ENCODE results near the gene ERMP1. TPM values are rescaled to one million over a fixed set of nuclear protein-coding genes. Genes with fewer than 3 reads are reported as not detected.
"Not testable (repeated sequence)": the region's sequence is repeated elsewhere in the genome, so short reads cannot be mapped to it uniquely, and the experiment has no call there.

Gene ERMP1
- total and polyA plus RNA-seq, 2 donors (not counting 1 experiment from before 2014, with no cell fraction given) = 4.9 to 10.6 TPM

DNA sequence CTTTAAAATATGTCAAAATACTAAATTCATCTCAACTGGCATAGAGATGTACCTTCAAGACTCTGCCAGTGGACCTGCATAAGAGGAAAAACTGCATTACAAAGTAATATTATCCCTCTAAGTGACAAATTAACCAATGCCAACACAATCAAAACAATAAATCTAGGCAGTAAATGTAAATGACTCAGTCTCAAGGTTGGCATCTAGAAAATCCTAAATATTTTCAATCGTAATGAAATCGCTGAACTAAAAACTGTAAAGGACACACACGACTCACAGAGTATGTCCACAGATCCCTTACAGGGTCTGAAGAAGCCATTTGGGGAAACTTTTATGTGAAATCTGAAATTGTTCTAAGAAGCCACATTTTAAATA is 31.2 kb downstream of the ERMP1 start:
- Histone ChIP-seq H3K4me3 (ENCODE audit: control extremely low read depth in 1 of 5, extremely low read depth in 1 of 5, insufficient read depth in 1 of 5, low read depth in 2 of 5, low read length in 4 of 5) (no peak overlapping the region), H3K4me1 (ENCODE audit: control insufficient read depth in 2 of 2, insufficient read depth in 2 of 2, low read length in 2 of 2) (no peaks in the 10 kb centered on the region), H3K9me3 (ENCODE audit: control extremely low read depth in 1 of 3, control insufficient read depth in 2 of 3, insufficient read depth in 1 of 3, low read length in 2 of 3) (no peaks in the 10 kb centered on the region), H3K27me3 (replicated peaks in 1 of 4; ENCODE audit: control extremely low read depth in 1 of 4, control insufficient read depth in 3 of 4, insufficient read depth in 4 of 4, low read length in 3 of 4) (no peaks in the 10 kb centered on the region), H2AFZ (ENCODE audit: insufficient read depth, low read depth, low read length, poor library complexity, severe bottlenecking) (no peak overlapping the region), H4K20me1 (ENCODE audit: control insufficient read depth, insufficient read depth, low read length, poor library complexity, severe bottlenecking) (no peaks in the 10 kb centered on the region), H3K27ac (ENCODE audit: low read length in 2 of 2) (no peak overlapping the region), H3K4me2 (replicated peaks; ENCODE audit: low read depth, low read length, poor library complexity, severe bottlenecking) (no peak overlapping the region), H3K9ac (ENCODE audit: low read length) (no peak overlapping the region), H3K36me3 (replicated peaks in 1 of 2; ENCODE audit: control extremely low read depth in 1 of 2, control insufficient read depth in 1 of 2, extremely low read depth in 1 of 2, insufficient read depth in 2 of 2, low read length in 1 of 2) (peaks cover 0 to 3% of the 10 kb centered on the region in 2 experiments), H3K79me2 (ENCODE audit: control insufficient read depth, insufficient read depth, low read length) (no peaks in the 10 kb centered on the region)
- CTCF ChIA-PET = no interaction called here
- Mint-ChIP-seq H3K4me3 (no peak overlapping the region), H3K9me3 (ENCODE audit: insufficient read depth) (no peaks in the 10 kb centered on the region), H3K4me1 (no peaks in the 10 kb centered on the region), H3K27me3 (no peaks in the 10 kb centered on the region), H3K27ac (no peak overlapping the region)
- intact Hi-C loops (cut with micrococcal nuclease) = no loop called here
- no peak for ATAC-seq (ENCODE audit: low read depth)
- WGBS (ENCODE audit: insufficient coverage) = no CpG with 5 or more reads among the region's 3 CpGs
- no peak for DNase-seq
- TF ChIP-seq EZH2 (IDR thresholded peaks at IDR 0.05; ENCODE audit: borderline replicate concordance, insufficient read depth, low read depth, low read length, poor library complexity, severe bottlenecking) (no peak), CTCF (IDR thresholded peaks at IDR 0.05) (no peak)
- POLR2A ChIA-PET = no interaction called here

DNA sequence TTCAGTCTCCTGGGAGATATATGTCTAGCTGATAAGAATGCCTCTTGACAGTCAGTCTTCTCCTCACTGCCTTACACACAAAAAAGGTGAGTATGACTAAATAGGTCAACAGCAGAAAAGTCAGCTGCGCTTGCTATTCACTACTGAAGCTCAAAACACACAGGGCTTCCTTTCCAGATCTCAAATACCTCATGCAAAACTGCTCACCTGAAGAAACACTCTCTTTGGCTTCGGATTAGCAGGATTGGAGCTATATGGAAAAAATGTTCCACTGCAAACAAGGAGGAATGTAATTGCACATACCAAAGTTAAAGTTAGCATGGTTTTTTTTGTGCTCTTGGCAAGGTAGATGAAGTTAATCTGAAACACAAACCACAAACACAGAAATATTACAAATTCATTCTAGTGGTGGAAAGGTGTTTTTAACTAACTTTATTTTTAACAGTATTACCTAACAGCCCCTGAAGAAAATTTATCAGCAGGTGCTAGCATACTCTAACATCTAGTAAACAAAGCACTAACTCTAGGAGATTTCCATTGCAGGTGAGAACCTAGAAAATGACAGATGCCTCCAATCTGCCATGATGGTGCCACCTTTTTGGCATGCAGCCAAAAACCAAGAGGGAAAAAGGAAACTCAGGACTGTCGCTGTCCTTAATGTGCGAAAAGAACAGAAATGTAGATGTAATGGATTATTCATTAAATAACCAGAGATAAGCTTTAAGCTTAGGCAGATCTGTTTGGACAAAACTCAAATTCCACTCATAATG is 31.8 kb downstream of the ERMP1 start:
- H3K9me3 ChIP-seq (ENCODE audit: control extremely low read depth in 1 of 3, control insufficient read depth in 2 of 3, insufficient read depth in 1 of 3, low read length in 2 of 3) = no peaks in the 10 kb centered on the region
- Mint-ChIP-seq H3K27me3 (no peaks in the 10 kb centered on the region), H3K4me1 (no peaks in the 10 kb centered on the region), H3K9me3 (ENCODE audit: insufficient read depth) (no peaks in the 10 kb centered on the region), H3K4me3 (no peak overlapping the region), H3K27ac (no peak overlapping the region)
- H3K9ac ChIP-seq (ENCODE audit: low read length) = no peak overlapping the region
- no peak overlapping the region for H3K4me2 ChIP-seq (replicated peaks; ENCODE audit: low read depth, low read length, poor library complexity, severe bottlenecking)
- ChIA-PET POLR2A (no interaction called here), CTCF (no interaction called here)
- ATAC-seq (ENCODE audit: low read depth) (no peak), DNase-seq (no peak)
- H3K4me1 ChIP-seq (ENCODE audit: control insufficient read depth in 2 of 2, insufficient read depth in 2 of 2, low read length in 2 of 2) = no peaks in the 10 kb centered on the region
- intact Hi-C loops (cut with micrococcal nuclease) = no loop called here
- H3K27ac ChIP-seq (ENCODE audit: low read length in 2 of 2) = no peak overlapping the region
- no CpG with 5 or more reads among the region's 4 CpGs for WGBS (ENCODE audit: insufficient coverage)
- peaks cover 0 to 3% of the 10 kb centered on the region in 2 experiments for H3K36me3 ChIP-seq (replicated peaks in 1 of 2; ENCODE audit: control extremely low read depth in 1 of 2, control insufficient read depth in 1 of 2, extremely low read depth in 1 of 2, insufficient read depth in 2 of 2, low read length in 1 of 2)
- H3K4me3 ChIP-seq (ENCODE audit: control extremely low read depth in 1 of 5, extremely low read depth in 1 of 5, insufficient read depth in 1 of 5, low read depth in 2 of 5, low read length in 4 of 5) = no peak overlapping the region
- no peaks in the 10 kb centered on the region for H3K27me3 ChIP-seq (replicated peaks in 1 of 4; ENCODE audit: control extremely low read depth in 1 of 4, control insufficient read depth in 3 of 4, insufficient read depth in 4 of 4, low read length in 3 of 4)
- no peaks in the 10 kb centered on the region for H4K20me1 ChIP-seq (ENCODE audit: control insufficient read depth, insufficient read depth, low read length, poor library complexity, severe bottlenecking)
- no peak overlapping the region for H2AFZ ChIP-seq (ENCODE audit: insufficient read depth, low read depth, low read length, poor library complexity, severe bottlenecking)
- no peaks in the 10 kb centered on the region for H3K79me2 ChIP-seq (ENCODE audit: control insufficient read depth, insufficient read depth, low read length)
- no peak for TF ChIP-seq EZH2 (IDR thresholded peaks at IDR 0.05; ENCODE audit: borderline replicate concordance, insufficient read depth, low read depth, low read length, poor library complexity, severe bottlenecking)
- no peak for TF ChIP-seq CTCF (IDR thresholded peaks at IDR 0.05)

DNA sequence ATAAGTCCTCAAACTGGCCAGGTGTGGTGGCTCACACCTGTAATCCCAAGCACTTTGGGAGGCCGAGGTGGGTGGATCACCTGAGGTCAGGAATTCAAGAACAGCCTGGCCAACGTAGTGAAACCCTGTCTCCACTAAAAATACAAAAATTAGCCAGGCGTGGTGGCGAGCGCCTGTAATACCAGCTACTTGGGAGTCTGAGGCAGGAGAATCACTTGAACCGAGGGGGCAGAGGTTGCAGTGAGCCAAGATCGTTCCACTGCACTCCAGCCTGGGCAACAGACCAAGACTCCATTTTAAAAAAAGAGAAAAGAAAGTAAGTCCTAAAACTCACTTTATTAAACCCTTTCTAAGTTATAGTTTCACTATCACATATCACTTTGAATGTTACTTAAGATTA is 32.5 kb downstream of the ERMP1 start:
- DNase-seq; H3K27me3 ChIP-seq (replicated peaks in 1 of 4; ENCODE audit: control extremely low read depth in 1 of 4, control insufficient read depth in 3 of 4, insufficient read depth in 4 of 4, low read length in 3 of 4); H3K9ac ChIP-seq (ENCODE audit: low read length); H2AFZ ChIP-seq (ENCODE audit: insufficient read depth, low read depth, low read length, poor library complexity, severe bottlenecking); H3K9me3 ChIP-seq (ENCODE audit: control extremely low read depth in 1 of 3, control insufficient read depth in 2 of 3, insufficient read depth in 1 of 3, low read length in 2 of 3); H3K4me1 Mint-ChIP-seq; H3K36me3 ChIP-seq (replicated peaks in 1 of 2; ENCODE audit: control extremely low read depth in 1 of 2, control insufficient read depth in 1 of 2, extremely low read depth in 1 of 2, insufficient read depth in 2 of 2, low read length in 1 of 2); H3K27ac ChIP-seq (ENCODE audit: low read length in 2 of 2); H4K20me1 ChIP-seq (ENCODE audit: control insufficient read depth, insufficient read depth, low read length, poor library complexity, severe bottlenecking); POLR2A ChIA-PET; H3K4me3 ChIP-seq (ENCODE audit: control extremely low read depth in 1 of 5, extremely low read depth in 1 of 5, insufficient read depth in 1 of 5, low read depth in 2 of 5, low read length in 4 of 5); ATAC-seq (ENCODE audit: low read depth); CTCF ChIA-PET; H3K4me3 Mint-ChIP-seq; H3K4me1 ChIP-seq (ENCODE audit: control insufficient read depth in 2 of 2, insufficient read depth in 2 of 2, low read length in 2 of 2); H3K79me2 ChIP-seq (ENCODE audit: control insufficient read depth, insufficient read depth, low read length); H3K27me3 Mint-ChIP-seq; intact Hi-C loops (cut with micrococcal nuclease); H3K9me3 Mint-ChIP-seq (ENCODE audit: insufficient read depth); H3K27ac Mint-ChIP-seq; H3K4me2 ChIP-seq (replicated peaks; ENCODE audit: low read depth, low read length, poor library complexity, severe bottlenecking): not testable (repeated sequence)
- 100% methylated on average over 5 of the region's 7 CpGs for WGBS (ENCODE audit: insufficient coverage)
